IMR-90 (cell line): ENCODE data around the gene ACCSL. TPM values are rescaled to one million over a fixed set of nuclear protein-coding genes. Genes with fewer than 3 reads are reported as not detected.
A peak's percentile ranks its signal among the peaks of the same experiment; 100 is the strongest.

Experiments
- ATAC-seq: fragments of 200-7000 bp; cut with Tn5 transposase; 2 replicates; pipeline ENCODE4 v1.9.1; 2020; ENCODE audit warnings: low read depth, mild to moderate bottlenecking, moderate library complexity
- BruUV-seq: library from RNA; stranded (reverse); fragments of 400-500 nt; replicated peaks from 2 replicates; lab custom pipeline; 2021; lab: Mats Ljungman, UMichigan
- CTCF ChIA-PET: fragments of 300-600 bp; formaldehyde crosslinking; extraction: SDS; loops from one replicate; lab custom pipeline; 2021; ENCODE audit warnings: antibody characterized with exemption; lab: Yijun Ruan, JAX
- POLR2A ChIA-PET: fragments of 300-600 bp; sonication (Branson Sonifier 250); formaldehyde crosslinking; loops from one replicate; lab custom pipeline; 2022; ENCODE audit warnings: antibody characterized with exemption; ENCODE audit not compliant: unreplicated experiment; lab: Charles Lee
- DNase-seq: peaks from one replicate; pipeline ENCODE4 v3.0.0; 2013
- H2AFZ ChIP-seq: replicated peaks from 2 replicates; pipeline ENCODE3; 2013; ENCODE audit warnings: low read length, mild to moderate bottlenecking; ENCODE audit not compliant: poor library complexity
- H2AK5ac ChIP-seq: 2 replicates; pipeline ENCODE4 v1.6.1; 2013; ENCODE audit warnings: low read depth, low read length, inconsistent platforms
- H2AK9ac ChIP-seq: replicated peaks from 2 replicates; pipeline ENCODE3; 2013; ENCODE audit warnings: mild to moderate bottlenecking, low read depth, low read length, moderate library complexity; ENCODE audit not compliant: poor library complexity
- H2BK120ac ChIP-seq: 2 replicates; pipeline ENCODE4 v1.6.1; 2013; ENCODE audit warnings: low read depth, low read length, inconsistent platforms
- H2BK15ac ChIP-seq: 3 replicates; pipeline ENCODE4 v1.6.1; 2013; ENCODE audit warnings: low read depth, low read length, inconsistent platforms
- H2BK20ac ChIP-seq: 2 replicates; pipeline ENCODE4 v1.6.1; 2013; ENCODE audit warnings: low read depth, mild to moderate bottlenecking, inconsistent platforms, low read length, moderate library complexity
- H2BK5ac ChIP-seq: 2 replicates; pipeline ENCODE4 v1.6.1; 2013; ENCODE audit warnings: mild to moderate bottlenecking, low read depth, low read length, inconsistent platforms; ENCODE audit not compliant: poor library complexity, severe bottlenecking
- H3K14ac ChIP-seq: replicated peaks from 2 replicates; pipeline ENCODE4 v1.6.1; 2013; ENCODE audit warnings: low read depth, low read length, inconsistent platforms
- H3K18ac ChIP-seq: 2 replicates; pipeline ENCODE4 v1.6.1; 2013; ENCODE audit warnings: low read depth, low read length, control low read depth
- H3K23ac ChIP-seq: 2 replicates; pipeline ENCODE4 v1.6.1; 2013; ENCODE audit warnings: low read depth, low read length, inconsistent platforms
- H3K27ac ChIP-seq: 2 replicates; pipeline ENCODE4 v1.5.1; 2013; ENCODE audit warnings: mild to moderate bottlenecking, control low read depth, low read length; ENCODE audit not compliant: insufficient read depth
- H3K27me3 ChIP-seq: 2 replicates; pipeline ENCODE4 v1.6.1; 2013; ENCODE audit warnings: low read length; ENCODE audit not compliant: control insufficient read depth, insufficient read depth
- H3K36me3 ChIP-seq: 2 replicates; pipeline ENCODE4 v1.6.1; 2013; ENCODE audit warnings: low read length, mixed read lengths; ENCODE audit not compliant: control insufficient read depth, insufficient read depth
- H3K4ac ChIP-seq: 2 replicates; pipeline ENCODE4 v1.6.1; 2013; ENCODE audit warnings: low read depth, low read length, inconsistent platforms
- H3K4me1 ChIP-seq: 2 replicates; pipeline ENCODE4 v1.6.1; 2013; ENCODE audit warnings: low read length, mixed read lengths; ENCODE audit not compliant: control insufficient read depth, insufficient read depth
- H3K4me2 ChIP-seq: 2 replicates; pipeline ENCODE4 v1.6.1; 2013; ENCODE audit warnings: low read depth, mild to moderate bottlenecking, control low read depth, low read length, moderate library complexity
- H3K4me3 ChIP-seq: 2 replicates; pipeline ENCODE4 v1.5.1; 2013; ENCODE audit warnings: low read depth, mild to moderate bottlenecking, control low read depth, low read length, moderate library complexity; ENCODE audit not compliant: insufficient read depth
- H3K56ac ChIP-seq: 2 replicates; pipeline ENCODE4 v1.6.1; 2013; ENCODE audit warnings: low read length, inconsistent platforms; ENCODE audit not compliant: insufficient read depth; ENCODE audit errors: extremely low read depth
- H3K79me1 ChIP-seq, 2 experiments: 2 replicates each; pipeline ENCODE4 v1.6.1; 2013; ENCODE audit warnings: low read length in 2 of 2, inconsistent platforms in 1 of 2, low read depth in 1 of 2
- H3K9ac ChIP-seq: 2 replicates; pipeline ENCODE4 v1.6.1; 2013; ENCODE audit warnings: low read depth, low read length, control low read depth
- H3K9me1 ChIP-seq: 2 replicates; pipeline ENCODE4 v1.6.1; 2013; ENCODE audit warnings: low read length, inconsistent platforms; ENCODE audit not compliant: insufficient read depth
- H3K9me3 ChIP-seq: 2 replicates; pipeline ENCODE4 v1.6.1; 2013; ENCODE audit warnings: low read length; ENCODE audit not compliant: control insufficient read depth, insufficient read depth
- H4K20me1 ChIP-seq: 2 replicates; pipeline ENCODE4 v1.6.1; 2013; ENCODE audit warnings: low read length, inconsistent platforms; ENCODE audit not compliant: insufficient read depth
- H4K5ac ChIP-seq: 2 replicates; pipeline ENCODE4 v1.6.1; 2013; ENCODE audit warnings: mild to moderate bottlenecking, low read depth, low read length, control low read depth
- H4K8ac ChIP-seq, 2 experiments: 2 replicates each; pipeline ENCODE4 v1.6.1; 2013; ENCODE audit warnings: low read depth in 2 of 2, low read length in 2 of 2, control low read depth in 1 of 2, inconsistent platforms in 1 of 2
- H4K91ac ChIP-seq: 2 replicates; pipeline ENCODE4 v1.6.1; 2013; ENCODE audit warnings: low read depth, low read length, inconsistent platforms; ENCODE audit not compliant: insufficient read depth
- BHLHE40 ChIP-seq: fragments of 150-350 bp; IDR thresholded peaks from 2 replicates; pipeline ENCODE4 v1.6.1; 2016; ENCODE audit warnings: mild to moderate bottlenecking, low read depth, low read length
- CHD1 ChIP-seq: IDR thresholded peaks from 2 replicates; pipeline ENCODE4 v1.6.1; 2012; ENCODE audit warnings: low read depth, low read length, improper control_type of control experiment
- CTCF ChIP-seq: conservative IDR thresholded peaks from 2 replicates; pipeline ENCODE4 v1.5.1; 2012; ENCODE audit warnings: mild to moderate bottlenecking, low read depth, low read length, improper control_type of control experiment
- ELK1 ChIP-seq: fragments of 150-350 bp; IDR thresholded peaks from 2 replicates; pipeline ENCODE4 v1.6.1; 2016; ENCODE audit warnings: low read depth, mild to moderate bottlenecking, low read length, moderate library complexity, borderline replicate concordance
- FOS ChIP-seq: fragments of 150-350 bp; IDR thresholded peaks from 2 replicates; pipeline ENCODE4 v1.6.1; 2016; ENCODE audit warnings: low read depth, low read length
- POLR2A ChIP-seq: IDR thresholded peaks from 2 replicates; pipeline ENCODE4 v1.6.1; 2012; ENCODE audit warnings: mild to moderate bottlenecking, low read depth, low read length
- RAD21 ChIP-seq: IDR thresholded peaks from 2 replicates; pipeline ENCODE4 v1.6.1; 2012; ENCODE audit warnings: low read length, improper control_type of control experiment
- SMC3 ChIP-seq: fragments of 150-350 bp; IDR thresholded peaks from 2 replicates; pipeline ENCODE4 v1.6.1; 2016; ENCODE audit warnings: low read depth, mild to moderate bottlenecking, antibody characterized with exemption, low read length, moderate library complexity
- WGBS, 2 experiments: methylation state at CpG; one replicate each; pipeline versions ENCODE4 v1.1.5 to v1.1.7; 2013; ENCODE audit warnings: missing lambda C conversion rate in 2 of 2; ENCODE audit not compliant: insufficient read length in 1 of 2; ENCODE audit errors: extremely low coverage in 2 of 2; 5-methylcytosine and 5-hydroxymethylcytosine counted together
- dilution Hi-C: fragments of 300-500 bp; cut with HindIII; formaldehyde crosslinking; loops from one replicate; pipeline ENCODE4 v1.14.3; 2018; ENCODE audit warnings: low sequenced_read_pairs; ENCODE audit not compliant: unreplicated experiment
- in situ Hi-C: fragments of 300-500 bp; cut with MboI; formaldehyde crosslinking; loops from 3 replicates; pipeline ENCODE4 v1.14.3; 2019; ENCODE audit warnings: low sequenced_read_pairs, inconsistent platforms, mixed read lengths
- intact Hi-C: fragments of 100-400 bp; cut with micrococcal nuclease; formaldehyde crosslinking; loops from 2 replicates; pipeline ENCODE4 v1.10.0; 2022
- polyA plus RNA-seq, 3 experiments: library from polyadenylated mRNA; depleted of rRNA; stranded (reverse); fragments of >200 nt; gene quantifications; 2 replicates each; pipeline ENCODE4 v1.2.3, GENCODE V29; 2012; ENCODE audit warnings: low replicate concordance in 1 of 3
- total RNA-seq: library from RNA; depleted of rRNA; stranded (reverse); fragments of >200 nt; gene quantifications from 2 replicates; pipeline ENCODE4 v1.2.3, GENCODE V29; 2012

The ACCSL gene
- total and polyA plus RNA-seq, 2 of the 4 experiments (the other 2 are of a cell fraction) = not detected

GRCh38 chr11:44036811-44037657 is 10.7 kb upstream of the ACCSL start:
- no peak overlapping the region for H3K4me2 ChIP-seq
- CTCF ChIA-PET = interaction anchor here (0.6 to 1.6 kb wide), 3 partner anchors 132 to 153 kb away, joined by 3 to 8 read pairs (median 3); no protein-coding TSS in a partner anchor
- in situ Hi-C loops = no loop called here

More at GRCh38 chr11:44036811-44037657, 10.7 kb upstream of the ACCSL start:
- H2BK5ac ChIP-seq = no peak overlapping the region
- H3K79me1 ChIP-seq = no peaks in the 10 kb centered on the region
- H3K23ac ChIP-seq = no peak overlapping the region
- dilution Hi-C loops (loop anchor here (25.0 kb wide), 1 partner anchor 125 kb away; no protein-coding TSS in a partner anchor), intact Hi-C loops (loop anchor here (1.0 to 2.0 kb wide), 2 partner anchors 92 to 147 kb away; no protein-coding TSS in a partner anchor)
- H2AFZ ChIP-seq = peak overlapping the region; percentile 1
- H4K20me1 ChIP-seq = no peaks in the 10 kb centered on the region
- no peak overlapping the region for H2BK120ac ChIP-seq
- H3K4me3 ChIP-seq = no peak overlapping the region
- H3K27me3 ChIP-seq = peaks cover 14% of the 10 kb centered on the region
- H3K9me3 ChIP-seq = no peaks in the 10 kb centered on the region
- H3K36me3 ChIP-seq = no peaks in the 10 kb centered on the region
- POLR2A ChIA-PET = no interaction called here
- peaks cover 2% of the 10 kb centered on the region; the same call in 1 of the 2 replicates for H3K9me1 ChIP-seq
- H3K14ac ChIP-seq = no peak overlapping the region
- H4K5ac ChIP-seq = no peak overlapping the region
- 20% methylated on average over 5 of the region's 12 CpGs; no CpG with 5 or more reads in 1 of the 2 experiments for WGBS, 2 experiments
- H2BK15ac ChIP-seq = no peak overlapping the region
- peaks cover 5% of the 10 kb centered on the region; the same call in 1 of the 2 replicates for H3K4me1 ChIP-seq
- H4K8ac ChIP-seq = no peak overlapping the region
- H2BK20ac ChIP-seq = no peak overlapping the region
- no peak overlapping the region for H3K18ac ChIP-seq
- ATAC-seq (peak; percentile 99), DNase-seq (peak; percentile 82)
- no peak overlapping the region for H3K27ac ChIP-seq
- H3K4ac ChIP-seq = no peak overlapping the region
- H3K9ac ChIP-seq = no peak overlapping the region
- peak overlapping the region; percentile 51 for H2AK9ac ChIP-seq
- H4K91ac ChIP-seq = no peak overlapping the region
- H3K56ac ChIP-seq = no peak overlapping the region
- BruUV-seq = no TSS peak
- no peak for TF ChIP-seq CHD1
- TF ChIP-seq POLR2A = peak; percentile 40; the same call in 1 of the 2 replicates
- TF ChIP-seq SMC3 = peak; percentile 97
- peak; percentile 94 for TF ChIP-seq CTCF
- TF ChIP-seq RAD21 = peak; percentile 97
- TF ChIP-seq BHLHE40 = no peak
- no peak for TF ChIP-seq ELK1
- TF ChIP-seq FOS = no peak
- H2AK5ac ChIP-seq = no peak overlapping the region
